HEK293 (cell line): Measurements from ENCODE around the gene FAM120C.

ENCODE experiments used
- INSM2 ChIP-seq: fragments of 450-650 bp; formaldehyde crosslinking; IDR thresholded peaks from 2 replicates; pipeline ENCODE4 v1.5.1; 2016; ENCODE audit warnings: missing biosample characterization, missing genetic modification characterization
- KLF16 ChIP-seq: fragments of 450-650 bp; formaldehyde crosslinking; IDR thresholded peaks from 2 replicates; pipeline ENCODE4 v1.5.1; 2017; ENCODE audit warnings: missing biosample characterization, missing genetic modification characterization
- PATZ1 ChIP-seq: fragments of 450-650 bp; formaldehyde crosslinking; IDR thresholded peaks from 2 replicates; pipeline ENCODE4 v1.5.1; 2016; ENCODE audit warnings: missing biosample characterization, missing genetic modification characterization
- PRDM1 ChIP-seq: fragments of 450-650 bp; formaldehyde crosslinking; IDR thresholded peaks from 2 replicates; pipeline ENCODE4; 2016; ENCODE audit warnings: missing biosample characterization, missing genetic modification characterization
- RBAK ChIP-seq: fragments of 450-650 bp; formaldehyde crosslinking; IDR thresholded peaks from 2 replicates; pipeline ENCODE4 v1.5.1; 2016; ENCODE audit warnings: missing biosample characterization, missing genetic modification characterization
- REPIN1 ChIP-seq: fragments of 450-650 bp; formaldehyde crosslinking; IDR thresholded peaks from 2 replicates; pipeline ENCODE4 v1.5.1; 2017; ENCODE audit warnings: missing biosample characterization, missing genetic modification characterization, low read depth
- SCRT1 ChIP-seq: fragments of 450-650 bp; formaldehyde crosslinking; IDR thresholded peaks from 2 replicates; pipeline ENCODE4 v1.5.1; 2016; ENCODE audit warnings: missing biosample characterization, missing genetic modification characterization, borderline replicate concordance
- SCRT2 ChIP-seq: fragments of 450-650 bp; formaldehyde crosslinking; IDR thresholded peaks from 2 replicates; pipeline ENCODE4 v1.5.1; 2016; ENCODE audit warnings: missing biosample characterization, missing genetic modification characterization
- SP2 ChIP-seq: fragments of 450-650 bp; formaldehyde crosslinking; IDR thresholded peaks from 2 replicates; pipeline ENCODE4 v1.5.1; 2016; ENCODE audit warnings: missing biosample characterization, missing genetic modification characterization
- SP3 ChIP-seq: fragments of 450-650 bp; formaldehyde crosslinking; IDR thresholded peaks from 2 replicates; pipeline ENCODE4 v1.5.1; 2016; ENCODE audit warnings: missing biosample characterization, missing genetic modification characterization
- WT1 ChIP-seq: fragments of 450-650 bp; formaldehyde crosslinking; IDR thresholded peaks from 2 replicates; pipeline ENCODE4 v1.5.1; 2016; ENCODE audit warnings: missing biosample characterization, missing genetic modification characterization
- YY2 ChIP-seq: fragments of 450-650 bp; formaldehyde crosslinking; IDR thresholded peaks from 2 replicates; pipeline ENCODE4 v1.5.1; 2016; ENCODE audit warnings: missing biosample characterization, missing genetic modification characterization
- ZBTB1 ChIP-seq: fragments of 450-650 bp; formaldehyde crosslinking; IDR thresholded peaks from 2 replicates; pipeline ENCODE4 v1.5.1; 2016; ENCODE audit warnings: missing biosample characterization, missing genetic modification characterization
- ZBTB7A ChIP-seq: fragments of 450-650 bp; formaldehyde crosslinking; IDR thresholded peaks from 2 replicates; pipeline ENCODE4 v1.5.1; 2016; ENCODE audit warnings: low read depth, missing biosample characterization, missing genetic modification characterization
- ZFP37 ChIP-seq: fragments of 450-650 bp; formaldehyde crosslinking; IDR thresholded peaks from 2 replicates; pipeline ENCODE4 v1.5.1; 2016; ENCODE audit warnings: missing biosample characterization, missing genetic modification characterization
- ZFP41 ChIP-seq: fragments of 450-650 bp; formaldehyde crosslinking; IDR thresholded peaks from 2 replicates; pipeline ENCODE4 v1.5.1; 2016; ENCODE audit warnings: missing biosample characterization, missing genetic modification characterization, borderline replicate concordance
- ZNF138 ChIP-seq: fragments of 450-650 bp; formaldehyde crosslinking; IDR thresholded peaks from 2 replicates; pipeline ENCODE4 v1.5.1; 2016; ENCODE audit warnings: missing biosample characterization, missing genetic modification characterization, borderline replicate concordance
- ZNF155 ChIP-seq: fragments of 450-650 bp; formaldehyde crosslinking; IDR thresholded peaks from 2 replicates; pipeline ENCODE4 v1.5.1; 2016; ENCODE audit warnings: missing biosample characterization, missing genetic modification characterization
- ZNF157 ChIP-seq: fragments of 450-650 bp; formaldehyde crosslinking; IDR thresholded peaks from 2 replicates; pipeline ENCODE4 v1.5.1; 2016; ENCODE audit warnings: missing biosample characterization, missing genetic modification characterization
- ZNF174 ChIP-seq: fragments of 450-650 bp; formaldehyde crosslinking; IDR thresholded peaks from 2 replicates; pipeline ENCODE4 v1.5.0; 2017; ENCODE audit warnings: missing biosample characterization, mild to moderate bottlenecking, missing genetic modification characterization
- ZNF221 ChIP-seq: fragments of 450-650 bp; formaldehyde crosslinking; IDR thresholded peaks from 2 replicates; pipeline ENCODE4 v1.5.1; 2017; ENCODE audit warnings: missing biosample characterization, missing genetic modification characterization, borderline replicate concordance
- ZNF26 ChIP-seq: fragments of 450-650 bp; formaldehyde crosslinking; IDR thresholded peaks from 2 replicates; pipeline ENCODE4 v1.5.1; 2016; ENCODE audit warnings: missing biosample characterization, missing genetic modification characterization
- ZNF335 ChIP-seq: fragments of 450-650 bp; formaldehyde crosslinking; conservative IDR thresholded peaks from 2 replicates; pipeline ENCODE4 v1.5.1; 2016; ENCODE audit warnings: missing biosample characterization, missing genetic modification characterization
- ZNF354C ChIP-seq: fragments of 450-650 bp; formaldehyde crosslinking; IDR thresholded peaks from 2 replicates; pipeline ENCODE4 v1.5.1; 2016; ENCODE audit warnings: missing biosample characterization, missing genetic modification characterization, low read depth, borderline replicate concordance
- ZNF391 ChIP-seq: fragments of 450-650 bp; formaldehyde crosslinking; IDR thresholded peaks from 2 replicates; pipeline ENCODE4 v1.5.1; 2016; ENCODE audit warnings: low read depth, missing biosample characterization, missing genetic modification characterization, borderline replicate concordance
- ZNF416 ChIP-seq: fragments of 450-650 bp; formaldehyde crosslinking; IDR thresholded peaks from 2 replicates; pipeline ENCODE4 v1.5.1; 2016; ENCODE audit warnings: missing biosample characterization, missing genetic modification characterization
- ZNF488 ChIP-seq: fragments of 450-650 bp; formaldehyde crosslinking; IDR thresholded peaks from 2 replicates; pipeline ENCODE4 v1.5.1; 2016; ENCODE audit warnings: missing biosample characterization, missing genetic modification characterization
- ZNF529 ChIP-seq: fragments of 450-650 bp; formaldehyde crosslinking; IDR thresholded peaks from 2 replicates; pipeline ENCODE4 v1.5.1; 2017; ENCODE audit warnings: missing genetic modification characterization, missing biosample characterization; ENCODE audit not compliant: insufficient replicate concordance
- ZNF596 ChIP-seq: fragments of 450-650 bp; IDR thresholded peaks from 2 replicates; pipeline ENCODE4 v1.5.0; 2018; ENCODE audit warnings: missing biosample characterization, mild to moderate bottlenecking, missing genetic modification characterization, moderate library complexity
- ZNF623 ChIP-seq: fragments of 450-650 bp; formaldehyde crosslinking; IDR thresholded peaks from 2 replicates; pipeline ENCODE4 v1.5.1; 2016; ENCODE audit warnings: missing biosample characterization, missing genetic modification characterization
- ZNF629 ChIP-seq: fragments of 450-650 bp; formaldehyde crosslinking; IDR thresholded peaks from 2 replicates; pipeline ENCODE4 v1.5.1; 2017; ENCODE audit warnings: missing biosample characterization, missing genetic modification characterization
- ZNF777 ChIP-seq: fragments of 450-650 bp; formaldehyde crosslinking; IDR thresholded peaks from 2 replicates; pipeline ENCODE4 v1.5.1; 2017; ENCODE audit warnings: missing biosample characterization, missing genetic modification characterization, borderline replicate concordance
- ZSCAN18 ChIP-seq: fragments of 450-650 bp; formaldehyde crosslinking; IDR thresholded peaks from 2 replicates; pipeline ENCODE4 v1.5.1; 2016; ENCODE audit warnings: missing biosample characterization, missing genetic modification characterization
- ZSCAN23 ChIP-seq: fragments of 450-650 bp; formaldehyde crosslinking; IDR thresholded peaks from 2 replicates; pipeline ENCODE4 v1.5.1; 2016; ENCODE audit warnings: missing biosample characterization, missing genetic modification characterization

The FAM120C gene

DNA sequence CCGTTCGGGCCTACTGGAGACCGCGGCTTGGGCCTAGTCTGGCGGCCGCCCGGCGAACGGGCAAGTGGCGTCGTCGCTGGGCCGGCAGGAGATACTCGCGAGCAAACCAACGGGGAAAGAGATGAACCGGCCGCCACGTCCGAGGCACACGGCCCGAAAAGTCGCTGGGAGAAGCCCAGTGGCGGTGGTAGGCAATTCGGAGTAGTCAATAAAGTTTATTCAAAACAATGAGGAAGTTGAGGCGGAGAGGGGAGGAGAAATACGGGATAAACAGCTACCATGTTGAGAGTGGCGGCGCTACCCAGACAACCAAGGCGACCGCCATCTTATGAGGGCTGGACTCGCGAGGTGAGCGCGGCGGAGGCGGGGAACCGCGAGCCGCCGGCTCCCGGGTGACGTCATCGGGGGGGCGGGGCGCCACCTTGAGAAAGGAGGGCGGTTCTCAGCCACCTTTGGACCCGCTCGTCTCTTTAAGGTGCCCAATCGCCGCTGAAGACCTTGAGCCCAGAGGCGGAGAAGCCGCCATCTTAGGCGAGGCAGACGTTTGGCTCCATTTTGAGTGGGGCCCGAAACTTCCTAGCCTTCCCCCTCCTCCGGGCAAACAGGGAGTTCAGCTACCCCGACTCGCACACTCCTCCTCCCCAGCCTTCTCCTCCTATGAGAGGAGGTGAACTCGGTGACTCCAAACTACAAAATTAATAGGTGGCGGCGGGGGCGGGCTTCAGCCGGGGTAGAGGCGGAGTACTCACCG lies 138.8 kb downstream of the FAM120C start, which contains the start of gene PHF8 (continued):
- TF ChIP-seq ZNF488 (tag by site-specific recombination) (no peak), ZNF623 (tag by site-specific recombination) (peak; percentile 38), PRDM1 (tag by site-specific recombination) (no peak), ZNF174 (tag by site-specific recombination) (no peak), SCRT1 (tag by site-specific recombination) (no peak), ZNF335 (tag by site-specific recombination) (peak; percentile 87), ZNF596 (tag by site-specific recombination) (no peak), ZNF529 (tag by site-specific recombination) (no peak), KLF16 (peak; percentile 77), INSM2 (tag by site-specific recombination) (peak; percentile 79), REPIN1 (tag by site-specific recombination) (0 out of 2 replicates have a peak, but pooled peaks have one; percentile 61), ZNF155 (tag by site-specific recombination) (no peak), ZSCAN18 (tag by site-specific recombination) (peak; percentile 52; the same call in 1 of the 2 replicates), ZNF26 (tag by site-specific recombination) (no peak), ZNF629 (tag by site-specific recombination) (peak; percentile 90), PATZ1 (tag by site-specific recombination) (peak; percentile 71), ZBTB1 (no peak), ZBTB7A (tag by site-specific recombination) (0 out of 2 replicates have a peak, but pooled peaks have one; percentile 40), ZNF391 (peak; percentile 49; the same call in 1 of the 2 replicates), ZNF777 (tag by site-specific recombination) (no peak), SP3 (tag by site-specific recombination) (peak; percentile 94), ZFP41 (tag by site-specific recombination) (no peak), RBAK (tag by site-specific recombination) (no peak), ZNF138 (no peak), ZNF416 (tag by site-specific recombination) (no peak), ZNF221 (tag by site-specific recombination) (no peak), ZNF354C (tag by site-specific recombination) (no peak), ZNF157 (tag by site-specific recombination) (no peak), ZSCAN23 (tag by site-specific recombination) (peak; percentile 53; the same call in 1 of the 2 replicates), ZFP37 (tag by site-specific recombination) (peak; percentile 99), SCRT2 (tag by site-specific recombination) (0 out of 2 replicates have a peak, but pooled peaks have one; percentile 21), SP2 (tag by site-specific recombination) (peak; percentile 86), YY2 (tag by site-specific recombination) (peak; percentile 96), WT1 (tag by site-specific recombination) (peak; percentile 40; the same call in 1 of the 2 replicates)
